ENCODE data around the gene ACTL8.

DNA sequence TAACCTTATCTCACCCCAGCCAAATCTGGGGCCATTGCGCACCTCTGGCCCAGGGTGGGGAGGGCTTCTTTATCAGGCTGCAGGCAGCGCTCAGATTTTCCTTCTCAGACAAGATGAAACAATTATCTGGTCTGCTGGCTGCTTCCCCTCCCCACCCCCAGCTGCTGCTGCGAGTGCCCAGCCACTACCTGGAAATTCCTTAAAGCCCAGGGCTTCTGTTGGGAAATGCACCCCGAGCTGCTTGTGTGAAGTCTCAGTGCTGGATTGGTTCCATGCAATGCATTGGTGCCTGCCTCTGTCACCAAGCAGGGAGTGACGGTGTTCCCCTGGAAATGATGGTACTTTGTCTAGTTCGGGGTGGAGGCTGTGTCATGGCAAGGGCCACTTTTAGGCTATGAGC, 18.5 kb upstream of the ACTL8 start:
- TF ChIP-seq, protein P1, sequence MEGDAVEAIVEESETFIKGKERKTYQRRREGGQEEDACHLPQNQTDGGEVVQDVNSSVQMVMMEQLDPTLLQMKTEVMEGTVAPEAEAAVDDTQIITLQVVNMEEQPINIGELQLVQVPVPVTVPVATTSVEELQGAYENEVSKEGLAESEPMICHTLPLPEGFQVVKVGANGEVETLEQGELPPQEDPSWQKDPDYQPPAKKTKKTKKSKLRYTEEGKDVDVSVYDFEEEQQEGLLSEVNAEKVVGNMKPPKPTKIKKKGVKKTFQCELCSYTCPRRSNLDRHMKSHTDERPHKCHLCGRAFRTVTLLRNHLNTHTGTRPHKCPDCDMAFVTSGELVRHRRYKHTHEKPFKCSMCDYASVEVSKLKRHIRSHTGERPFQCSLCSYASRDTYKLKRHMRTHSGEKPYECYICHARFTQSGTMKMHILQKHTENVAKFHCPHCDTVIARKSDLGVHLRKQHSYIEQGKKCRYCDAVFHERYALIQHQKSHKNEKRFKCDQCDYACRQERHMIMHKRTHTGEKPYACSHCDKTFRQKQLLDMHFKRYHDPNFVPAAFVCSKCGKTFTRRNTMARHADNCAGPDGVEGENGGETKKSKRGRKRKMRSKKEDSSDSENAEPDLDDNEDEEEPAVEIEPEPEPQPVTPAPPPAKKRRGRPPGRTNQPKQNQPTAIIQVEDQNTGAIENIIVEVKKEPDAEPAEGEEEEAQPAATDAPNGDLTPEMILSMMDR (IDR thresholded peaks at IDR 0.05), result no peak
- TF ChIP-seq POLR2A (IDR thresholded peaks at IDR 0.05), result no peak

Data from heart left ventricle (tissue), 13 donors.